Body of pancreas (tissue), 4 donors: ENCODE data around the gene ACTL6B. TPM values are rescaled to one million over a fixed set of nuclear protein-coding genes. Genes with fewer than 3 reads are reported as not detected.

Experiments used
- ATAC-seq: fragments of 150-250 bp; one replicate; pipeline ENCODE4 v1.9.1; 2016
- DNase-seq, 4 donors: peaks; one replicate each; pipeline ENCODE4 v3.0.0-alpha.2; 2019
- H3K27ac ChIP-seq, 4 donors: fragments of 200-600 bp; sonication (generic); 1 replicate in 3 of 4; 2 replicates in 1 of 4; pipeline versions ENCODE4 v1.5.1 to v1.6.1; 2016 to 2019; ENCODE audit warnings: mild to moderate bottlenecking in 1 of 4, mixed read lengths in 1 of 4, moderate library complexity in 1 of 4
- H3K27me3 ChIP-seq, 2 donors: fragments of 200-600 bp; sonication (generic); one replicate each; pipeline ENCODE4 v1.6.0; 2016; ENCODE audit warnings: mild to moderate bottlenecking in 1 of 2
- H3K36me3 ChIP-seq, 2 donors: fragments of 200-600 bp; sonication (generic); replicated peaks in 1 of 2; 2 replicates each; pipeline ENCODE4 v1.5.1; 2016; ENCODE audit warnings: low read depth in 2 of 2; ENCODE audit not compliant: insufficient read depth in 1 of 2
- H3K4me1 ChIP-seq: fragments of 200-600 bp; sonication (generic); one replicate; pipeline ENCODE4 v1.6.0; 2016
- H3K4me3 ChIP-seq, 2 donors: fragments of 200-600 bp; sonication (generic); 1 replicate in 1 of 2; 2 replicates in 1 of 2; pipeline ENCODE4 v1.5.1; 2016 to 2019
- H3K9me3 ChIP-seq, 3 donors: fragments of 200-600 bp; sonication (generic); 1 replicate in 2 of 3; 2 replicates in 1 of 3; pipeline ENCODE4 v1.5.1; 2016
- POLR2A ChIP-seq, 3 donors: fragments of 450-650 bp; IDR thresholded peaks; one replicate each; pipeline ENCODE4 v1.6.1; 2016; ENCODE audit warnings: antibody characterized with exemption in 3 of 3, mild to moderate bottlenecking in 2 of 3
- WGBS, 2 donors: methylation state at CpG; one replicate each; pipeline ENCODE4 v1.1.5; 2017; 5-methylcytosine and 5-hydroxymethylcytosine counted together
- intact Hi-C: fragments of 100-400 bp; cut with DNase I; formaldehyde crosslinking; loops from one replicate; pipeline ENCODE4 v1.15.1; 2023
- total RNA-seq, 2 donors: library from RNA; depleted of rRNA; stranded (reverse); fragments of >200 nt; gene quantifications; one replicate each; pipeline ENCODE4 v1.1.0, GENCODE V29; 2016
- TF ChIP-seq, protein P1 (sequence below), 7 experiments: fragments of 450-650 bp in 4 of 7; fragments of 200-600 bp in 3 of 7; sonication (generic) in 3 of 7; IDR thresholded peaks; one replicate each; pipeline ENCODE4 v1.5.1; 2016 to 2019; ENCODE audit warnings: antibody characterized with exemption in 7 of 7

Gene ACTL6B
- total RNA-seq, 2 donors from 2014 or later = 0.52 TPM; not detected in 1

DNA sequence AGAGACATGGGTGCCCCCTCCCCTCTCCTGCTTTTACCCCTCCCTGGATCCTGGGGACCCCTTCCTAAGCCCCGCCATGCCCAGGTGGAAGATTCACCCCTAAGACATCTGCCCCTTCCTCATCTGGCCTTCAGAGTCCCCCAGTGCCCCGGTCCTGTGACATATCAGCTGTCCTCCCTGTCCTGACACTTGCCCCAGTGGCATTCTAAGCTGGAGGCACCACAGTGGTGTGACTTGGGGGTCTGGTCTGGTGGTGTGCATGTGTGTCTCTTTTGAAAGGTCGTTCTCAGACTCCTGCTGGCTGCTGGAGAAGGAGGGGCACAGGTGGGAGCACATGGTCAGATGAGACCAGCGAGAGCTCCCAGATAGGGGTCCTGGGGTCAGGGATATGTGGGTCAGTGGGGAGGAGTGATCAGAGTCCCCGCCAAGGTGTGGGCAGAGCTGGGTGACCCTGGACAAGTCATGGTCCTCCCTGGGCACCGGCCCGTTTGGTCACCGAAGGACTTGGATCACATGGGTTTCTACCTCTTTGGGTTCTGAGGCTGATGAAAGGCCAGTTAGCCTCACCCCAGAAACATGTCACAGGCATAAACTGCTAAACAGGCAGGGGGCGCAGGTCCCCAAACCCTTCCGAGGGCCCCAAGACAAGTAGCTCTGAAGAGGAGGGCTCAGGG, 14.3 kb downstream of the ACTL6B start:
- 86% methylated on average over 5 to 10 of the region's 10 CpGs for WGBS, 2 donors
- intact Hi-C loops = no loop called here
- no peak overlapping the region for H3K4me3 ChIP-seq
- no peak for TF ChIP-seq POLR2A (IDR thresholded peaks at IDR 0.05)
- TF ChIP-seq, protein P1, sequence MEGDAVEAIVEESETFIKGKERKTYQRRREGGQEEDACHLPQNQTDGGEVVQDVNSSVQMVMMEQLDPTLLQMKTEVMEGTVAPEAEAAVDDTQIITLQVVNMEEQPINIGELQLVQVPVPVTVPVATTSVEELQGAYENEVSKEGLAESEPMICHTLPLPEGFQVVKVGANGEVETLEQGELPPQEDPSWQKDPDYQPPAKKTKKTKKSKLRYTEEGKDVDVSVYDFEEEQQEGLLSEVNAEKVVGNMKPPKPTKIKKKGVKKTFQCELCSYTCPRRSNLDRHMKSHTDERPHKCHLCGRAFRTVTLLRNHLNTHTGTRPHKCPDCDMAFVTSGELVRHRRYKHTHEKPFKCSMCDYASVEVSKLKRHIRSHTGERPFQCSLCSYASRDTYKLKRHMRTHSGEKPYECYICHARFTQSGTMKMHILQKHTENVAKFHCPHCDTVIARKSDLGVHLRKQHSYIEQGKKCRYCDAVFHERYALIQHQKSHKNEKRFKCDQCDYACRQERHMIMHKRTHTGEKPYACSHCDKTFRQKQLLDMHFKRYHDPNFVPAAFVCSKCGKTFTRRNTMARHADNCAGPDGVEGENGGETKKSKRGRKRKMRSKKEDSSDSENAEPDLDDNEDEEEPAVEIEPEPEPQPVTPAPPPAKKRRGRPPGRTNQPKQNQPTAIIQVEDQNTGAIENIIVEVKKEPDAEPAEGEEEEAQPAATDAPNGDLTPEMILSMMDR (IDR thresholded peaks at IDR 0.05) = no peak
- no peaks in the 10 kb centered on the region for H3K27me3 ChIP-seq
- no peak overlapping the region for H3K27ac ChIP-seq
- H3K4me1 ChIP-seq = peaks cover 18% of the 10 kb centered on the region
- no peaks in the 10 kb centered on the region for H3K9me3 ChIP-seq
- DNase-seq = no peak
- H3K36me3 ChIP-seq = no peaks in the 10 kb centered on the region
- no peak for ATAC-seq

DNA sequence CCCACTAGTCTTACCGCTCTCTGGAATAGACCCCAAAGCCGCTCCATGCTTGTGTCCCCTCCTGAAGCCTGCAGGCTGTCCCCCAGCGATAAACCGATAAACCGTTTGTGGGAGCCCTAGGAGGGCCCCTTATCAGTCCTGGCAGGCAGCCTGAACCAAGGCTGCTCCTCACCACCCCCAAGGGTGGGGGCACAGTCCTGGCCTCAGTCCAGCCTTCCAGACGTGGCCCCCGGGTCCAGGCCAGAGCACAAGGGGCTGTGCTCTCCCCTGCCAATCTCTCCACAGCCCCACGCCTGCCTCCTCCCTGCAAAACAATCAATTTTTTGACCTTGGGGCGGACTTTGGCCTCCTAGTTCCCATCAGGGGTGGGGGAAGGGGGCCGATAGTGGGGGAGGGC, 14.8 kb downstream of the ACTL6B start, which contains the start of gene TFR2:
TSS of gene TFR2 (minus strand) at position 90 of the 397 bp plus-strand sequence. CDS start at position 47, 43 bp downstream.
- peaks cover 18% of the 10 kb centered on the region for H3K4me1 ChIP-seq
- intact Hi-C loops = no loop called here
- no peaks in the 10 kb centered on the region for H3K36me3 ChIP-seq
- DNase-seq (no peak), ATAC-seq (no peak)
- no peaks in the 10 kb centered on the region for H3K9me3 ChIP-seq
- TF ChIP-seq, protein P1 (IDR thresholded peaks at IDR 0.05) = no peak
- no peak for TF ChIP-seq POLR2A (IDR thresholded peaks at IDR 0.05)
- WGBS, 2 donors = 5 to 19% methylated on average over 7 to 10 of the region's 10 CpGs
- H3K4me3 ChIP-seq = no peak within 1 kb of the TSS
- H3K27me3 ChIP-seq = no peaks in the 10 kb centered on the region
- H3K27ac ChIP-seq = no peak within 1 kb of the TSS

DNA sequence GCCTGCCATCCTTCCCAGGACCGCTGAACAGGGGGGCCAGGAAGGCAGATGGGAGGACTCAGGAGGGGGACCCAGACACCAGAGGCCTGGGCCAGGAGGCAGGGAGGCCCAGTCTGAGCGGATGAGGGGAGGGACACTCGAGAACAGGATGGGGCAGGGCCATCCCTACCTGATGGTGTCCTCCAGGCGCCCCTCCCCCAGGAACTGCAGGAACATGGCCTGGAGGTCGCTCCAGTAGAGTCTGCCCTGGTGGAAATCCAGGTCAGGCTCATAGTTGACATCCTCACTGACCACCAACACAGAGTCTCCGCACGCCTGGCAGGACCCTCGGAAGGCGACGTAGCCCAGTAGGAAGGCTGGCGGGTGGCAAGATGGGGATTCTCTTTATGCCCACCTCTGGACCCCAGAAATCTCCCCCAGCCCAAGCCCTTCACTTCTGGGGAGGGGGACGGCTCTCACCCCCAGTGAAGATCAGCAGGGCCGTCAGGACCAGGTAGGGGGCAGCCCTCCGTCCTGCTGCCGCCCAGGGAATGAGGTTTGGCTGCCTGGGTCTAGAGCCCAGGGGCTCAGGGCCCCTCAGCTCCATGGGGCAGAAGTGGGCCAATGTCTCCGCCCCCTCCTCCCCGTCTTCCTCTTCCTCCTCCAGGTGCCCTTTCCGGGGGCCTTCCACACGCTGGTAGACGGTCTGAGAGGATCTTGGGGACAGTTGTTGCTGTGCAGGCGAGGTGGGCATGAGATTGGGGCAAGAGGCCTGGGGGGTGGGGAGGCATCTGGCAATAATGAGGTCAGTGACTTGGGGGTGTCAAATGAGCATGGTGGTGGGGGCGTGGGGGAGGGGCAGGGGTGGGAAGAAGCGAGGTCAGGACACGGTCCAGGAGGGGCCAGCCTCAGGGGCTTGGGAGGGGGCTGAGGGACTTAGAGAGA, 15.5 kb downstream of the ACTL6B start:
- Histone ChIP-seq H3K4me1 (peaks cover 18% of the 10 kb centered on the region), H3K27ac (no peak overlapping the region), H3K4me3 (no peak overlapping the region), H3K36me3 (no peaks in the 10 kb centered on the region), H3K27me3 (no peaks in the 10 kb centered on the region), H3K9me3 (no peaks in the 10 kb centered on the region)
- WGBS, 2 donors = 67 to 68% methylated on average over 14 to 18 of the region's 24 CpGs
- intact Hi-C loops = no loop called here
- TF ChIP-seq, protein P1 (IDR thresholded peaks at IDR 0.05) = no peak
- no peak for TF ChIP-seq POLR2A (IDR thresholded peaks at IDR 0.05)
- DNase-seq (no peak), ATAC-seq (no peak)

DNA sequence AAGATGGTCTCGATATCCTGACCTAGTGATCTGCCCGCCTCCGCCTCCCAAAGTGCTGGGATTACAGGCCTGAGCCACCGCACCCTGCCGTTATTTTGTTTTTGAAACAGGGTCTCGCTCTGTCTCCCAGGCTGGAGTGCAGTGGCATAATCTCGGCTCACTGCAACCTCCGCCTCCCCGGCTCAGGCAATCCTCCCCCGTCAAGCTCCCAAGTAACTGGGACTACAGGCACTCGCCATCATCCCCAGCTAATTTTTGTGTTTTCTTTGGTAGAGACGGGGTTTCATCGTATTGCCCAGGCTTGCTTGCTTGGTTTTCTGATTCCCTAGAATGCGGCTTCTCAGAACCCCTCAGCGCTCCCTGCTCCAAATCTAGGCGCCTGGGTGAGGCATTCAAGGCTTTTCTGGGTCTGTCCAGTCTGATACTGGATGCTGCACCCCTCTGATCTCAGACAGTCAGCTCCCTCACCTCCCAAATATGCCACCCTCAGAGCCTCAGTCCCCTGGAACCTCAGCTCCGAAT, 16.2 kb downstream of the ACTL6B start:
- Histone ChIP-seq H3K9me3 (no peaks in the 10 kb centered on the region), H3K27me3 (no peaks in the 10 kb centered on the region), H3K27ac (no peak overlapping the region), H3K36me3 (no peaks in the 10 kb centered on the region), H3K4me1 (peaks cover 18% of the 10 kb centered on the region), H3K4me3 (no peak overlapping the region)
- 88 to 89% methylated on average over 17 of the region's 17 CpGs for WGBS, 2 donors
- ATAC-seq = no peak
- no peak for DNase-seq
- TF ChIP-seq POLR2A (IDR thresholded peaks at IDR 0.05) = no peak
- TF ChIP-seq, protein P1 (IDR thresholded peaks at IDR 0.05) = no peak
- intact Hi-C loops = no loop called here
